ENCODE results near the gene DKKL1.
"Not testable (repeated sequence)": the region's sequence is repeated elsewhere in the genome, so short reads cannot be mapped to it uniquely, and the experiment has no call there.

The DKKL1 gene

DNA sequence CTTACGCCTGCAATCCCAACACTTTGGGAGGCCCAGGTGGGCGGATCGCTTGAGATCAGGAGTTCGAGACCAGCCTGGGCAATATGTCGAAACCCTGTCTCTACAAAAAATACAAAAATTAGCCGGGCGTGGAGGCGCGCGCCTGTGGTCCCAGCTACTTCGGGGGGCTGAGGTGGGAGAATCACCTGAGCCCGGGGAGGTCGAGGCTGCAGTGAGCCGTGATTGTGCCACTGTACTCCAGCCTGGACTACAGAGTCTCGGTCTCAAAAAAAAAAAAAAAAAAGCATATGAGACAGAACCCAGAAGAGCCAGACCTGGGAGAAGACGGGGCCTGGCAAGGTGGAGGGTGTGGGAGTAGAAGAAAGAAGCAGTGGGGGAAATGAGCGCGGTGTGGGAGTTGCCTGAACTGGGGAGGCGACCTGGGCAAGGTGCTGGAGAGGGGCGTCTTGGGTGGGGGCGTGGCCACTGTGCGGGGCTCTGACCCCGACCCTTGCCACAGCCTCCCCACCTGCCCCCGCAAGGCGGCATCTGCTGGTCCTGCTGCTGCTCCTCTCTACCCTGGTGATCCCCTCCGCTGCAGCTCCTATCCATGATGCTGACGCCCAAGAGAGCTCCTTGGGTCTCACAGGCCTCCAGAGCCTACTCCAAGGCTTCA is 533 bp downstream of the DKKL1 start:
- Mint-ChIP-seq H3K4me3 (no peak overlapping the region), H3K9me3 (no peaks in the 10 kb centered on the region), H3K4me1 (peaks cover 11% of the 10 kb centered on the region), H3K36me3 (ENCODE audit: low read depth) (no peaks in the 10 kb centered on the region), H3K27ac (no peak overlapping the region), H3K27me3 (peaks cover 26% of the 10 kb centered on the region)
- DNase-seq (no peak), ATAC-seq (no peak)

DNA sequence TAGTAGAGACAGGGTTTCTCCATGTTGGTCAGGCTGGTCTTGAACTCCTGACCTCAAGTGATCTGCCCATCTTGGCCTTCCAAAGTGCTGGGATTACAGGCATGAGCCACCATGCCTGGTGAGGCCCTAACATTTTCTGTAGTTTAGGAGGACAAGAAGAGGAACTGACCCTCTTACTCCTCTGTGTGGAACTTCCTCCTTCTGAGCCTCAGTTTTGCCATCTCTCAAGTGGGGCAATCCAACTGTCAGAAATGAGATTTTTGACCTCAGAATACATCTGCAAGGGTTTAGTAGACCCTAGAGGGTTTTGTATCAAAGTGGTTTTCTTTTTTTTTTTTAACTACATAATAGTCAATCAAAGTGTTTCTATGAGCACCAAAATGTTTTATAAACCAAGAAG is 2.4 kb downstream of the DKKL1 start:
- H3K4me1 Mint-ChIP-seq = peaks cover 8% of the 10 kb centered on the region
- peaks cover 17% of the 10 kb centered on the region for H3K27me3 Mint-ChIP-seq
- H3K36me3 Mint-ChIP-seq (ENCODE audit: low read depth) = no peaks in the 10 kb centered on the region
- no peak overlapping the region for H3K27ac Mint-ChIP-seq
- no peaks in the 10 kb centered on the region for H3K9me3 Mint-ChIP-seq
- no peak for DNase-seq
- ATAC-seq = no peak
- no peak overlapping the region for H3K4me3 Mint-ChIP-seq

DNA sequence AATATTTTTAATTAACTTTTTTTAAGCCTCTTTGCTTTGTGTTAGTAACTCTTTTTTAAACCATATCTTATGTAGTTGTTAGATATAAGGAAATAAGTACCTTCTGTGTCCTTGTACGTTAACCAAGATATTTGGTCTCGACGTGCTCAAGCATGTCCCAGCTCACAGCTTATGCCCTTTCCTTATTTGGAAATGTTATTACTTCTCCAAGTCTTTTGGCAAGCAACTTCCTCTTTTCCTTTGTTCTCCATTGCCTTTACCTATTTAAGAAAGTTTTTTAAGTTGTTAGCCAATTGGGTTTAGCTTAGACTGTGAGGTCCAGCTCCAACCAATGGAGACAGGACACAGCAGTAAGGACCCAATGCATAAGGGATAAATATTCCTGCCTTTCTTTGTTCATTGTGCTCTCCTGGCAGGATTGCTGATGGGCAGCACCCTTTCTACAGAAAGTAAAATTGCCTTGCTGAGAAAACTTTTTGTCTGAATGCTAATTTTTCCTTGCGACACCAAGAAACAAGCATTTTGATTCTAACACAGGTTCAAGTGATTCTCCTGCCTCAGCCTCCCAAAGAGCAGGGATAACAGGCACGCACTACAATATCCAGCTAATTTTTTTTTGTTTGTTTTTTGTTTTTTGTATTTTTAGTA is 5.2 kb downstream of the DKKL1 start:
- Mint-ChIP-seq H3K4me1 (no peaks in the 10 kb centered on the region), H3K27ac (no peak overlapping the region), H3K27me3 (peaks cover 9% of the 10 kb centered on the region), H3K36me3 (ENCODE audit: low read depth) (no peaks in the 10 kb centered on the region), H3K9me3 (no peaks in the 10 kb centered on the region), H3K4me3 (no peak overlapping the region)
- DNase-seq = no peak
- no peak for ATAC-seq

DNA sequence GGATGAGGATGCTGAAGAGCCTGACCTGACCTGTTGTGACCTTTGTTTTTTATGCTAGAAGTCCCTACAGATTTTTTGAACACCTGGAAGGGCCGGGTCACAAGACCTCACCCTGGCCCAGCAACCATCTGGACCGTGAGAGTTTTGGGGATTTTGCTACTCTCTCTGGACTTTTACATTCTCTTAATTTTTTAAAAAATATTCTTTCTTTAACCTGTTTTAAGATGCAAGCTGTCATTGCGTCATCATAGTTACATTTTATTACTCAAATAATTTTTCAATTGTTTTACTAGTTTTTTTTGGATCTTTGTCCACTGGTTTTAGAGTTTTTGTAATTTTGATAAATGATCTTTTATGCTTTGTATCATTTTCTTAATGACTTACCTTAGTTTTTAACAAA is 7.5 kb downstream of the DKKL1 start:
- Mint-ChIP-seq H3K27ac (no peak overlapping the region), H3K36me3 (ENCODE audit: low read depth) (no peaks in the 10 kb centered on the region), H3K4me1 (no peaks in the 10 kb centered on the region), H3K9me3 (no peaks in the 10 kb centered on the region), H3K4me3 (no peak overlapping the region), H3K27me3 (peaks cover 15% of the 10 kb centered on the region)
- DNase-seq (no peak), ATAC-seq (no peak)

DNA sequence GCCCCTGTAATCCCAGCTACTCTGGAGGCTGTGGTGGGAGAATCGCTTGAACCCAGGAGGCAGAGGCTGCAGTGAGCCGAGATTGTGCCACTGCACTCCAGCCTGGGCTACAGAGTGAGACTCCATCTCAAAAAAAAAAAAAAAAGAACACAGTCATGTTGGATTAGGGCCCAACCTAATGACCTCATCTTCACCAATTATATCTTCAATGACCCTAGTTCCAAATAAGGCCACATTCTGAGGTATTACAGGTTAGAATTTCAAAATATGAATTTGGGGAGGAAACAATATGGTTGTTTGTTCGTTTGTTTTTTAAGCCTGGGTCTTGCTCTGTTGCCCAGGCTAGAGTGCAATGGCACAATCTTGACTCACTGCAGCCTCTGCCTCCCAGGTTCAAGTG is 9.5 kb downstream of the DKKL1 start:
- H3K36me3 Mint-ChIP-seq (ENCODE audit: low read depth); DNase-seq; H3K4me1 Mint-ChIP-seq; H3K9me3 Mint-ChIP-seq; H3K4me3 Mint-ChIP-seq; ATAC-seq; H3K27ac Mint-ChIP-seq: not testable (repeated sequence)
- peaks cover 18% of the 10 kb centered on the region for H3K27me3 Mint-ChIP-seq

DNA sequence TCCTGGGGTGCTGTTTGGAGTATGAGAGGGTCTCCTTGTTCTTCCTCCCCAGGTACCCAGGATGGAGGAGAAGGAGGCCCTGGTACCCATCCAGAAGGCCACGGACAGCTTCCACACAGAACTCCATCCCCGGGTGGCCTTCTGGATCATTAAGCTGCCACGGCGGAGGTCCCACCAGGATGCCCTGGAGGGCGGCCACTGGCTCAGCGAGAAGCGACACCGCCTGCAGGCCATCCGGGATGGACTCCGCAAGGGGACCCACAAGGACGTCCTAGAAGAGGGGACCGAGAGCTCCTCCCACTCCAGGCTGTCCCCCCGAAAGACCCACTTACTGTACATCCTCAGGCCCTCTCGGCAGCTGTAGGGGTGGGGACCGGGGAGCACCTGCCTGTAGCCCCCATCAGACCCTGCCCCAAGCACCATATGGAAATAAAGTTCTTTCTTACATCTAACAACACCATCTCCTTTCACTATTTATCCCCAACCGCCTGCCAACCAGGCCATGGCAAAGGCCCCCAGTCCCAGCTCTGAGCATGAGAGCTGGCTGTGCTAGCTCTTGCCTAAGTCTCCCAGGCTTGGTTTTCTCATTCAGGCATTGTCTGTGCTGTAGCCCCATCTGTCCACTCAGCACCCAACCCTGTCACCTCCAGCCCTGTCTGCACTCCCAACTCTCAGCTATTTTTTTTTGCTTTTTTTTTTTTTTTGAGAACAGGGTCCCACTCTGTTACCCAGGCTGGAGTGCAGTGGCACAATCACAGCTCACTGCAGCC is 11.2 kb downstream of the DKKL1 start:
- no peaks in the 10 kb centered on the region for H3K9me3 Mint-ChIP-seq
- no peak for DNase-seq

DNA sequence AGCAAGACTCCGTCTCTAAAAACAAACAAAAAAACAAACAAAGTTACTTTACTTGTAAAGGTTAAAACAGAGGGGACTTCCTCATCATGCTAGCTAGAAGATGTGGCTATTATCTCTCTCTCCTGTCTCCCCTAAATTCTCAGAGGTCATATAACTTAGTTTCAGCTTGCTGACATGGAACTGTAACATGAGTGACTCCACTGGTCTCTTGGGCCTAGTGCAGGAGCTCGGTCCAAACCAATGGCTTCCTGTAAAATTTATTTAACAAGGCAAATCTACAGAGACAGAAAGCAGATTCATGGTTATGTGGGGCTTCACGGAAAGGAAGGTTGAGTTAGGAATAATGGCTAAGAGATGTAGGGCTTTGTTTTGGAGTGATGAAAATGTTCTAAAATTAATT is 14.8 kb downstream of the DKKL1 start:
- Mint-ChIP-seq H3K36me3 (ENCODE audit: low read depth) (peaks cover 4% of the 10 kb centered on the region), H3K4me1 (no peaks in the 10 kb centered on the region), H3K4me3 (no peak overlapping the region), H3K27ac (no peak overlapping the region), H3K27me3 (peaks cover 16% of the 10 kb centered on the region), H3K9me3 (peaks cover 7% of the 10 kb centered on the region)
- ATAC-seq (no peak), DNase-seq (no peak)

More for the DNA sequence above, 11.2 kb downstream of the DKKL1 start:
- H3K36me3 Mint-ChIP-seq (ENCODE audit: low read depth) = no peaks in the 10 kb centered on the region
- peaks cover 16% of the 10 kb centered on the region for H3K27me3 Mint-ChIP-seq
- no peaks in the 10 kb centered on the region for H3K4me1 Mint-ChIP-seq
- ATAC-seq = no peak
- no peak overlapping the region for H3K4me3 Mint-ChIP-seq
- H3K27ac Mint-ChIP-seq = no peak overlapping the region

DNA sequence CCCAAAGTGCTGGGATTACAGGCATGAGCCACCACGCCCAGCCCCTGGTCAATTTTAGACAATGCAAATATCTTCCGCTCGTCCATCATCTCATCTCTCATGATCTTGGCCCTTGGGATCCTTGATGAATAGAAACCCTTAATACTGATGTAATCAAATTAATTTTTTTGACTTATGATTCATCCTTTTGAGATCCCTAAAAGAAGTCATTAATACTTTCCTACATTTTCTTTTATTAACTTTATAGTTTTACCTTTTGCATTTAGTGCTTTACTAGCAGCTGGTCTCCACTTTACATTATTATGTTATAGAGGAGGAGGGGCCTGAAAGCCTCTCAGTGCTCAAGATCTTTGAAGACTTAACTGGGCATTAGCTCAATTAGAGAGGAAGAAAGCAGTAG is 16.7 kb downstream of the DKKL1 start:
- no peak for ATAC-seq
- H3K9me3 Mint-ChIP-seq = peaks cover 7% of the 10 kb centered on the region
- no peaks in the 10 kb centered on the region for H3K4me1 Mint-ChIP-seq
- no peak for DNase-seq
- H3K27me3 Mint-ChIP-seq = peaks cover 12% of the 10 kb centered on the region
- no peak overlapping the region for H3K4me3 Mint-ChIP-seq
- peaks cover 5% of the 10 kb centered on the region for H3K36me3 Mint-ChIP-seq (ENCODE audit: low read depth)
- H3K27ac Mint-ChIP-seq = no peak overlapping the region

DNA sequence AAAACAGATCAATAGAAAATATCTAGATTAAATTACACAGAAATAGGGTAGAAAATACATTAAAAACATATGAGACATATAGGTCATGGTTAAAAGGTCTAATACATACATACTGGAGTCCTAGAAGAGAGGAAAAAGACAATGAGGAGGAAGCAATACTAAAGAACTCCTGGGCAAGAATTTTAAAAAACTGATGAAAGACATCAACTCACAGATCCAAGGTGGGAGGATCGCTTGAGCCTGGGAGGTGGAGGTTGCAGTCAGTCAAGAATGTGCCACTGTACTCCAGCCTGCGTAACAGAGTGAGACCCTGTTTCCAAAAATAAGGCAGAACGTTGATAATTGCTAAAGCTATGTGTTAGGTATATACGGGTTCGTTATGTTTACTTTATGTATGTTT is 19.0 kb downstream of the DKKL1 start:
- H3K36me3 Mint-ChIP-seq (ENCODE audit: low read depth) = peaks cover 5% of the 10 kb centered on the region
- no peak for DNase-seq
- peaks cover 4% of the 10 kb centered on the region for H3K4me1 Mint-ChIP-seq
- ATAC-seq = no peak
- no peak overlapping the region for H3K27ac Mint-ChIP-seq
- no peak overlapping the region for H3K4me3 Mint-ChIP-seq
- H3K27me3 Mint-ChIP-seq = peaks cover 6% of the 10 kb centered on the region
- H3K9me3 Mint-ChIP-seq = peaks cover 7% of the 10 kb centered on the region

DNA sequence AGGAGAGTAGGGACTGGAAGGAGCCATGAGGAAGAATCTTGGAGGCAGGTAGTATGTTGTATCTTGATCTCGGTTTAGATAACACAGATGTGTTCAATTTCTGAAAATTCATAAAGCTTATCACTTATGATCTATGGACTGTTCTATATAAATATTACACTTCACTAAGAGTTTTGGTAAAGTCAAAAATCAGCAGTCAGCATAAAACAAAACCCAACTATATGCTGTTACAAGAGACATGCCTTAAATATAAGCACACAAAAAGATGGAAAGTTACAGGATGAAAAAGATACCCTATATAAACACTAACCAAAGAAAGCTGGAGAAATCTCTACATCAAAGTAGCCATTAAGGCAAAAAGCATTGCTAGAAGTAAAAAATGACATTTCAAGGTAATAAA is 19.9 kb downstream of the DKKL1 start:
- peaks cover 7% of the 10 kb centered on the region for H3K9me3 Mint-ChIP-seq

DNA sequence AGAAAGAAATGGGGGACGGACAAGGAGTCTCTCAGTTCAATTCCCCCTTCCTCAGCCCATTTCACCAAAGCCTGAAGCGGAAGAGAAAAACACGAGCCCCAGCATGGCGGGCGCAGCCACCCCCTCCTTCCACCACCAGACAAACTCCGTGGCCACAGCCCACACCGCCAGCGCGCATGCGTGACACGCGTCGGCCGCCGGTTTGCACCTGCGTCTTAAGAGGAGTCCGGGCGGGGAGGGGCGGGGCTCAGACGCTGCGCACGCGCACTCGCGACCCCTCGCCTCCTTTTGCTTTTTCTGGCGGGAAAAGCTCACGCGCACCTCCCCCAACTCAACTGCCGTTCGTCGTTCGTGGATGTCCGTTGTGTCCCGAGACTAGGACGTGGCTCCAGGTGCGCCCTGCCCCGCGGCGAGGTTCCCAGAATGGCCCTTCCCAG is 24.3 kb downstream of the DKKL1 start, which contains the start of gene KASH5:
Gene KASH5, plus strand, starts transcription at position 314 of the 437 bp plus-strand sequence. CDS start 2,635 bp downstream, outside the sequence.
- peaks cover under 1% of the 10 kb centered on the region for H3K9me3 Mint-ChIP-seq
- H3K27me3 Mint-ChIP-seq = peaks cover 4% of the 10 kb centered on the region
- no peak for ATAC-seq
- peak within 1 kb of the TSS; percentile 49 for H3K4me3 Mint-ChIP-seq
- peaks cover 23% of the 10 kb centered on the region for H3K4me1 Mint-ChIP-seq
- H3K36me3 Mint-ChIP-seq (ENCODE audit: low read depth) = peaks cover 2% of the 10 kb centered on the region
- H3K27ac Mint-ChIP-seq = peak within 1 kb of the TSS; percentile 79
- DNase-seq = peak; percentile 77

More for the DNA sequence above, 19.9 kb downstream of the DKKL1 start:
- peaks cover 4% of the 10 kb centered on the region for H3K27me3 Mint-ChIP-seq
- H3K27ac Mint-ChIP-seq = no peak overlapping the region
- H3K36me3 Mint-ChIP-seq (ENCODE audit: low read depth) = peaks cover 5% of the 10 kb centered on the region
- DNase-seq = no peak
- H3K4me1 Mint-ChIP-seq = peaks cover 12% of the 10 kb centered on the region
- no peak for ATAC-seq
- no peak overlapping the region for H3K4me3 Mint-ChIP-seq

DNA sequence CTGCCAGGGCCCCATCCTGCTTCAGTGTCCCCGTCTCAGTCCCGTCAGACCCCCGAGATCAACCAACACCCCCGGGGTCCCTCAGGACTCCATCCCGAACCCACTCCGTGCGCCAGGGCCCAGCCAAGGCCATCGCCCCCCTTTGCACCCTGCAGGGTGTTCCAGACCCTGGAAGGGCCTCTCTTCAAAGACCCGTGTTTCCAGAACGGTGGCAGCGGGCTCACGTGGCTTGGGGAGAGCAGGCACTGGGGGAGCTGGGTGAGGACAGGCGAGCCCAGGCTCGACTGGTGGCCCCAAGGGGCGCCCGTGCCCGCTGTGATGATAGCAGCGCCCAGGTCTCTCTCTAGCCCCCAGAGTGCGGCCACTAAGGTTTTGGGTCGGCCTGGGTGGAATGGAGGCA is 25.7 kb downstream of the DKKL1 start:
- H3K4me3 Mint-ChIP-seq = no peak overlapping the region
- H3K9me3 Mint-ChIP-seq = no peaks in the 10 kb centered on the region
- H3K27ac Mint-ChIP-seq = no peak overlapping the region

DNA sequence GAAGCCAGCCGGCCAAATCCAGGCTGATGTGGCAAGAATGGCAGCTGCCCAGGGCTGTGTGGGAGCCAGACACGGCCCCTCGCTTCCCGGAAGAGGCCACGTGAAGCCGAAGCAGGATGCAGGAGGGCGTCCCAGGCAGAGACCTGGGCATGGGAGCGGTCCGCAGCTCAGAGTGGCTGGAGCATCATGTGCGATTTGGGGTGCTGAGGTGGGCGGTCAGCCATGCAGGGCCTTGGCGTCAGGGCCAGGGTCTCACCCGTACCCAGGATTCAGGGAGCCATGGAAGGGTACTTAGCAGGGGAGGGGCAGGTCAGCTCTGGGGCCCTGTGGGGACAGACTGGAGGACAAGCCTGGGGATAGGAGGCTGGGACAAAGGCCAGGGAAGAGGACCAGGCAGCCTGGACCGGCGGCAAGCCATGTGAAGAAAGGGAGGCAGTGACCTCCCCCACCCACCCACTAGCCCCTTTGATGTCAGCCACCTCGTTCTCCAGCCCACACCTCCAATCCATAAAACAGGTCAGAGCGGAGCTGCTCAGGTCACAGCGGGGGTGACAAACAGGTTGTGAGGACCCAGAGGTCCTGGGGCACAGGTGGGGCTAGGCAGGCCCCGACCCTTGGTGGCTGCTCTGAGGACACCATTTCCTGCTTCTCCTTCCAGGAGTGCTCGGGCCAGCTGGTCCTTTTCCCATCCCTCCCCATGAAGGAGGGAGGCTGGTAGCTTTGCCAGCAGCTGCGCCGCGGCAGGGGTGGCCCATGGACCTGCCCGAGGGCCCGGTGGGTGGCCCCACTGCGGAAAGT is 26.7 kb downstream of the DKKL1 start:
- no peak for ATAC-seq
- Mint-ChIP-seq H3K36me3 (ENCODE audit: low read depth) (no peaks in the 10 kb centered on the region), H3K4me3 (no peak overlapping the region), H3K27ac (no peak overlapping the region), H3K4me1 (peaks cover 23% of the 10 kb centered on the region), H3K9me3 (no peaks in the 10 kb centered on the region), H3K27me3 (peaks cover 5% of the 10 kb centered on the region)
- DNase-seq = no peak

More for the DNA sequence above, 25.7 kb downstream of the DKKL1 start:
- Mint-ChIP-seq H3K36me3 (ENCODE audit: low read depth) (no peaks in the 10 kb centered on the region), H3K4me1 (peaks cover 23% of the 10 kb centered on the region), H3K27me3 (peaks cover 4% of the 10 kb centered on the region)
- DNase-seq = no peak
- no peak for ATAC-seq

DNA sequence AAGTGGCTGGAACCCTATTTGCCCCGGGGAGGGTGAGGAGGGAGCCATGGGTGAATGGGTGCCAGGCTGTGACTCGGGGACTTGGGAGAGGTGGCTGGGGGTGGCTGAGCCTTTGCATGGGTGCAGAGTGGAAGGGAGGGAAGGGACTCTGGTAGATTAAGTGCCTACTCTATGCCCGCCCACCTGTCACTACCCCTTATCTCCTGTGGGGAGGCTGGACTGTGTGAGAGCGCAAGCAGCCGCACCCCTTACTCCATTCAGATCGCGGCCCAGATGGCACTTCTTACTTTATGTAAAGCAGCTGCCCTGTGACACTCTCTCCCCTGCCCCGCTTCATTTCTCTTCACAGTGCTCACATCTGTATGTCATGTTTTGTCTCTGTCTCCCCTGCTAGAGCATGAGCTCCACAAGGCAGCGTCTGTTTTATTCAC is 27.3 kb downstream of the DKKL1 start:
- Mint-ChIP-seq H3K9me3 (no peaks in the 10 kb centered on the region), H3K27ac (no peak overlapping the region), H3K4me1 (peaks cover 23% of the 10 kb centered on the region), H3K4me3 (no peak overlapping the region), H3K27me3 (peaks cover 5% of the 10 kb centered on the region), H3K36me3 (ENCODE audit: low read depth) (no peaks in the 10 kb centered on the region)
- no peak for DNase-seq
- no peak for ATAC-seq
